ENCODE measurements around the gene ACOT8.
"Not testable (repeated sequence)": the region's sequence is repeated elsewhere in the genome, so short reads cannot be mapped to it uniquely, and the experiment has no call there.

ACOT8 gene

DNA sequence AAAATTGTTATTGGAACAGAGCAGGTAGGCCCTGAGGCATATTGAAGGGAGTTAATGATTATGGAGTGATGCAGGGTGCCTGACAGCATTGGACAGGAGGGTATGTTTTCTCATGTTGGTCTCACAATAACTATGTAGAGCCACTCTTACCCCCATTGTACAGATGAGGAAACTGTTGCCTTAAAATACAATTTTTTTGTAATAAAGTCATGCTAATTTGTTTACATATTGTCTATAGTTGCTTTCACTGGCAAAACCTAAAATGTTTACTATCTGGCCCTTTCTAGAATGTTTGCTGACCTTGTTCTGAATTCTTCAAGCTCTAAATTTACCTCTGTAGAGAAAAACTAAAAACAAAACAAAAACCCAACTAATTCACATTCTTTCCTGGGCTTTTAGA lies 5.7 kb downstream of the ACOT8 start:
- DNase-seq = no peak

DNA sequence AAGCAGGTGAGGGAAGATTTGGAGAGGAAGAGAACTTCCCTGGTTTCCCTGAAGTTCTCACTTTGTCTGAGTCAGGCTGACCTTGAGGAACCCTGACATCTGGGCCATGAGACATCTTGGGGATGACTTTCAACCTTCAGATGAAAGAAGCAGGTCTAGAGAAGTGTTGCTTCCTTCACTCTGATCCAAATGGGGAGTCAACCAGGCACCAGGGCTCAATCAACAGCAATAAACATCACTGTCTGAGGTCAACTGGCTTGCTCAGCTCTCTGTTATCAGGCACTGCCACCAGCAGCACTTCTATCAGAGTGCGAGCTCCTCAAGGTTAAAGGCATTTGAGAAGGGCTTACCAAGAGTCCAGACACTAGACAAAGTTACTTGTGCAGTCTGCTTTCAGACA lies 6.3 kb downstream of the ACOT8 start:
- no peak for DNase-seq

- no peak for DNase-seq
Measured at GRCh38 chr20:45850238-45850637, 7.0 kb downstream of the ACOT8 start.

DNA sequence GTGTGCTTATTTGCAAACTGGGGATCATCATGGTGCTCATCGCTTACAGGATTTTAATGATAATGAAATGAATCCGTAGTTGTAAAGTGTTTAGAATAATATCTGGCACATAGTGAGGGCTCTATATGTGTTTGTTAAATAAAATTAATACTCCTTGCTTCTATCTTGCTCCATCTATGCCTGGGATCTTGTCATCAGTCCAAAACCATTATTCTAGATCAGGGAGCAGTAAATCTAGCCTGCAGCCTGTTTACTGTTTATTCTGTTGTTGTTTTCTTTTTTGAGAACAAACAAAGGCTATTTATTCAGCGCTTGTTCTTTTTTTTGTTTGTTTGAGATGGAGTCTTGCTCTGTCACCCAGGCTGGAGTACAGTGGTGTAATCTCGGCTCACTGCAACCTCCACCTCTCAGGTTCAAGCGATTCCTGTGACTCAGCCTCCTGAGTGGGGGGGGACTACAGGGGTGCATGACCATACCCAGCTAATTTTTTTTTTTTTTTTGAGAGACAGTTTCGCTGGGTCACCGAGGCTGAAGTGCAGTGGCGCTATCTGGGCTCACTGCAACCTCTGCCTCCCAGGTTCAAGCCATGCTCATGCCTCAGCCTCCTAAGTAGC lies 8.1 kb downstream of the ACOT8 start:
- no peak for DNase-seq

DNA sequence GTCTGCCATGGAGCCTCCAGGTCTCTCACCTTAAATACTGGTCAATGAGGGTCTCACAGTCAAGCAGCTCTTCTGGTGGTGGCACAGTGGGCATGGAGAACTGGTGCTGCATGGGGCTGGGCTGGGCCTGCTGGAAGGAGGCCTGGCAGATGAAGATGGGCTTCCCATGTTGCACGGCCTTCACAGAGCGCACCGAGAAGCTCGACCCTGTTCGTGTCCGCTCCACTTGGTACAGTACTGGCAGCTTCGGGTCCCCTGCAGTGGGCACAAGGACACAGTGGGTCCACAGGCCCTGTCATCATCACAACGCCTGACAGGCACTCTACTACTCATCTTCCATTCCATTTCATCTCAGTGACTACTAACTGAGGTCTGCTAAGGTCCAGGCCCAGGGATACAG lies 8.8 kb downstream of the ACOT8 start:
- no peak for DNase-seq

DNA sequence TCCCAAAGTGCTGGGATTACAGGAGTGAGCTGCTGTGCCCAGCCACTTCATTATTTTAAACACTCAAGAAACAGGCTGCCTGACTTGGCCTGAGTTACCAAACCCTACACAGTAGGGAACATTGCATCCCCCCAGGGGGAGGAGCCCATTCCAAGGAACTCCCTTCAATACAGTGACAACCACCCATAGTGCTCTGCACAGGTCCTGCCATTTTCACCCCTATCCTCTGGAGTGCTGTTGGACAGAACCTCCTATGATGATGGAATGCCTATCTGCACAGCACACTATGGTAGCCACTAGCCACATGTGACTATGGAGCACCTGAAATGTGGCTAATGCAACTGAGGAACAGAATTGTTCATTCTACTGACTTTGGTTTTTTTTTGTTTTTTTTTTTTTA lies 11.7 kb downstream of the ACOT8 start:
- no peak for DNase-seq

- DNase-seq = no peak
Measured at GRCh38 chr20:45843506-45843905, 13.7 kb downstream of the ACOT8 start.

GRCh38 chr20:45842169-45842812 lies 14.9 kb downstream of the ACOT8 start:
- no peak for DNase-seq

- no peak for DNase-seq
Measured at GRCh38 chr20:45841407-45842129, 15.6 kb downstream of the ACOT8 start.

GRCh38 chr20:45840700-45841198 lies 16.4 kb downstream of the ACOT8 start:
- DNase-seq = no peak

DNA sequence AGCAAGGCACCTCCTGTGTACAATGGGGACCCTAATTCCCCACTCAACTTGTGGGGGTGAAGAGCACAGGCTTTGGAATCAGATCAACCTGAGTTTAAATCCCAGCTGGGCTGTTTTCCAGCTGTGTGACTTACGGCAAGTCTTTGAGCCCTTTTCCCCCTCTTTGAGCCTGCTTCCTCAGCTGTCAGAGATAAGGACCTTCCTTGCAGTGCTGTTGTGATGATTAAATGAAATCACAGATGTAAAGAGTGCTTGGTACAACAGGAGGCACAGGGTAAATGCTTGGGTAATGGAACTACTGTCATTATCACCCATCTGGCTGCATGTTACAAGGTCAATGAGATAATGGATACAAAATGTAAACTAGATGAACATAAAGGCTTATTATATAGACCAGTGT lies 20.4 kb downstream of the ACOT8 start:
- DNase-seq = no peak

DNA sequence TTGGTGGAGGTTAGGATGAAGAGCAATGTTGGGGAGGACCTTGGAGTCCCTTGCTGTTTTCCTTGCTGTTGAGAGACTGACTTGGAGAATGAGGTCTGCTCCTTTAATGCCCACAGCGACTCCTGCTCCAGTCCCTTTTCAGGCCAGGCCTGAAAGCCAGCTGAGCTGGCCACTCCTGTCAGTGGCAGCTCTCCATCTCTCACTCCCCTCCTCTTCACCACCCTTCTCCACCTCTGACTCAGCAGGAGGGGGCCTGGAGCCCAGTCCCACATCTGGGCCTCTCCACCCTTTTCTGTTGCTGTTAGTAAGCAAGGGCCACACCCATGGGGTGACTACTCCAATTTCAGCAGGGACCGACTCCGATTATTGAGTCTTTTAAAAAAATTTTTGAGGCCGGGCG lies 21.4 kb downstream of the ACOT8 start:
- no peak for DNase-seq

GRCh38 chr20:45835329-45835765 lies 21.8 kb downstream of the ACOT8 start:
- DNase-seq = no peak

GRCh38 chr20:45834797-45835161 lies 22.4 kb downstream of the ACOT8 start:
- no peak for DNase-seq

- DNase-seq = no peak
Measured at GRCh38 chr20:45833883-45834796, 23.1 kb downstream of the ACOT8 start.

DNA sequence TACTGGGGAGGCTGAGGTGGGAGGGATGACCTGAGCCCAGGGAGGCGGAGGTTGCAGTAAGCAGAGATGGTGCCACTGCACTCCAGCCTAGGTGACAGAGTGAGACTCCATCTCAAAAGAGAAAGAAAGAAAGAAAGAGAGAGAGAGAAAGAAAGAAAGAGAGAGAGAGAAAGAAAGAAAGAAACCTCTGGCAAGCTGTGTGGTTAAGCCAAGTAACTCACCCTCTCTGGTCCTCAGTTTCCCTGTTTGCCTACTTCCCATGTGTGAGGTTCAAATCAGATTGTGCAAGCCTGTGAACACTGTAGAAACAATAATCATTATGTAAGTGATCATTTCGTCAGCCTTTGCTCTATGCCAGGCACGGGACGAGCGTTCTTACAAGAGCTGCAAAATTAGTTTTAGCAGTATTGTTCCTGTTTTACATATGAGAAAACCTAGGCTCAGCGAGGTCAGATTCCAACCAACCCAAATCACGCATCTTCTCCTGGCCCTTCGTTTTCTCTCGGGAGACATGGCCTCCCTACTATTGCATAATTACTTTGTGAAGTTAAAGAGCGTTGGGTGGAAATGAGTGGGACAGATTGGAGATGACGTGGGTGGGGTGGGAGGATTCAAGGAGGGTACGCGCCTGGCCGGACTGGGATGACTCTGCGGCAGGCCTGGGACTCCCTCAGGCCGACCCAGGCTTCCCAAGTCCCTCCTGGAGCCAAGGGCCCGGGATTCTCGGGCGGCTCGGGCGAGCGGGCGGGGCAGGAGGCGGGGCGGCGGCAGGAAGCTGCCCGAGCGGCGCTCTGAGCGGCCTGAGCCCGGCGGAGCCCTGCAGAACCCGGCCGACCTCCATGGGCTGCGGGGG lies 23.9 kb downstream of the ACOT8 start, which contains the start of gene SNX21:
Gene SNX21, plus strand, starts transcription at position 770 of the 853 bp plus-strand sequence. CDS start 121 bp downstream, outside the sequence.
- no peak for DNase-seq

- DNase-seq = no peak
Measured at GRCh38 chr20:45832619-45833018, 24.6 kb downstream of the ACOT8 start.

GRCh38 chr20:45829673-45830106 lies 27.5 kb downstream of the ACOT8 start:
- not testable (repeated sequence) for DNase-seq

DNA sequence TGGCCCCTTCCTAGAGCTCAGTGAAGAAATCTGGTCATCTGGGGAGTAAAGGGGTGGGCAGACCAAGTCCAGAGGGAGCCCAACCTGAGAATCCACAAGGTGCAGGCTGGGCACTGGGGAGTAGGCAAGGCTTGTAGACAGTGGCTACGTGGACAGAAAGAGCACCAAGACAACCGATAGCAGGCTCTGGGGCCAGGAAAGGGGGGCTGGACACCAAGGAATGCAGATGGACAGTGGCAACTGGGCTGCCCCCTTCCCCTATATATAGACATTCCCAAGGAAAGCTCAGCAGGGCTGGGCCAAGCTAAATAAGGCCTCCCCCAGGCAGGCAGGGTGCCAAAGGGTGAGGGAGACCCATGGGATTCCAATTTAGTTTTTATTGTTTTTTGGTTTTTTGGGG lies 28.6 kb downstream of the ACOT8 start:
- DNase-seq = no peak

DNA sequence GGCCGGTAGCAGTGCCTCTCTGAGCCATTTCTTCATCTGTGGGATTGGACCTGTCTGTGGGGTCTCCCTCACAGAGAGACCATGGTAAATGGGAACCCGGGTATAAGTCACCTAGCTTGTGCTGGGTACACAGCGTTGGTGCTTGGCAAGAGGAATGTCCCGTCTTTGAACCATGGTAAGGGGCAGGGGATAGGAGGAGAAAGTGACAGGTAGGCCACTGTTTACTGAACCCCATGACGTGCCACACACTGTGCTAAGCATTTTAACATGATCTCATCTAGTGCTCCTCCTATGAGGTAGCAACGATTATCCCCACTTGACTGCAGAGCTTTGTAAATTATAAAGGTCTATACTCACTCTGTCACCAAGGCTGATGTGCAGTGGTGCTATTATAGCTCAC lies 29.5 kb downstream of the ACOT8 start:
- DNase-seq = no peak

DNA sequence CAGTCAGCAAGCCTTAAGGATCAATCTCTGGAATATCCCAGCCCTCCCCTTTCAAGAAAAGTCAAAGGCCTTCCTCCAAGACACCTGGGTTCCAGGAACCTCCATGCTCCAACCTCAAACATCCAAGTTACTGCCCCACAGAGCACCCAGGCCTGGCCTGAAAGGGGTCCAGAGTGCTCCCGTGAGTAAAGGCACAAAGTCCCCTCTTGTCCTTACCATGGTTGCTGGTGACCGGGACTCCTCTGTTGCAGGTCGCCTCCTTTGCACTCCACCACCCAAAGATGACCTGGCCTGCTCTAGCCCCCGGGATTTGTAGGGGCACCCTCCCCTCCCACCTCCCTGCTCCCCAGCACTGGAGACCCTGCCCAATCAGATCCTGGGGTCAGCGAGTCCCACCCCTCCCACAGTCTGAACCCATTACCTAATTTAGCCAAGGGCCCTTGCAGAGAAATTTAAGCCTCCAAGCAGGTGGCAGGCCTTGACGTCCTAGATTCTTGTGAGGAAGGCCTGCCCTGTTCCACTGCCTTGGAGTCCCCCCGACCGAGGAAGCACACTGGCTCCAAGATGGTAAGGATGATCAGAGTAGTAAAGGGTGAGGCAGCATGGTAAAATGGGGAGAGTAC lies 30.1 kb downstream of the ACOT8 start, which contains the start of gene TNNC2:
Gene TNNC2, minus strand, starts transcription at position 283 of the 623 bp plus-strand sequence. Its CDS starts 64 bp downstream, at position 219.
- no peak for DNase-seq
